ENCODE data around the gene MCM7. TPM values are rescaled to one million over a fixed set of nuclear protein-coding genes. Genes with fewer than 3 reads are reported as not detected.

The MCM7 gene
- total and polyA plus RNA-seq, 2 of the 13 experiments (the other 11 are each of a cell fraction or from before 2014, with no cell fraction given), result 84.5 to 214 TPM

- TF ChIP-seq ZNF292 (CRISPR knock-in tag; IDR thresholded peaks at IDR 0.05; ENCODE audit: borderline replicate concordance, low read depth) (0 out of 2 replicates have a peak, but pooled peaks have one; percentile 26), ZNF224 (CRISPR knock-in tag; IDR thresholded peaks at IDR 0.05) (0 out of 2 replicates have a peak, but pooled peaks have one; percentile 37), ZNF557 (CRISPR knock-in tag; IDR thresholded peaks at IDR 0.05) (0 out of 2 replicates have a peak, but pooled peaks have one; percentile 48), SNAPC4 (CRISPR knock-in tag; IDR thresholded peaks at IDR 0.05) (no peak), NKX3-1 (CRISPR knock-in tag; IDR thresholded peaks at IDR 0.05) (0 out of 2 replicates have a peak, but pooled peaks have one; percentile 14), ZNF75D (CRISPR knock-in tag; IDR thresholded peaks at IDR 0.05; ENCODE audit: borderline replicate concordance) (no peak), ETV6 (CRISPR knock-in tag; conservative IDR thresholded peaks at IDR 0.05) (no peak), ZNF577 (CRISPR knock-in tag; IDR thresholded peaks at IDR 0.05; ENCODE audit: borderline replicate concordance, low read depth) (no peak), KDM5B (CRISPR knock-in tag; IDR thresholded peaks at IDR 0.05; ENCODE audit: borderline replicate concordance) (peak; percentile 44; the same call in 1 of the 2 replicates), HNRNPL (IDR thresholded peaks at IDR 0.05; ENCODE audit: low read depth, low read length) (peak; percentile 66; the same call in 1 of the 2 replicates), KDM1A (CRISPR knock-in tag; IDR thresholded peaks at IDR 0.05) (no peak), GABPA (IDR thresholded peaks at IDR 0.05; ENCODE audit: low read depth, low read length) (peak; percentile 73), GABPA (CRISPR knock-in tag; IDR thresholded peaks at IDR 0.05; ENCODE audit: low read depth) (peak; percentile 94), GFI1 (CRISPR knock-in tag; IDR thresholded peaks at IDR 0.05; ENCODE audit: borderline replicate concordance) (no peak), GABPB1 (CRISPR knock-in tag; IDR thresholded peaks at IDR 0.05) (peak; percentile 99)
- TF ChIP-seq, protein P1, sequence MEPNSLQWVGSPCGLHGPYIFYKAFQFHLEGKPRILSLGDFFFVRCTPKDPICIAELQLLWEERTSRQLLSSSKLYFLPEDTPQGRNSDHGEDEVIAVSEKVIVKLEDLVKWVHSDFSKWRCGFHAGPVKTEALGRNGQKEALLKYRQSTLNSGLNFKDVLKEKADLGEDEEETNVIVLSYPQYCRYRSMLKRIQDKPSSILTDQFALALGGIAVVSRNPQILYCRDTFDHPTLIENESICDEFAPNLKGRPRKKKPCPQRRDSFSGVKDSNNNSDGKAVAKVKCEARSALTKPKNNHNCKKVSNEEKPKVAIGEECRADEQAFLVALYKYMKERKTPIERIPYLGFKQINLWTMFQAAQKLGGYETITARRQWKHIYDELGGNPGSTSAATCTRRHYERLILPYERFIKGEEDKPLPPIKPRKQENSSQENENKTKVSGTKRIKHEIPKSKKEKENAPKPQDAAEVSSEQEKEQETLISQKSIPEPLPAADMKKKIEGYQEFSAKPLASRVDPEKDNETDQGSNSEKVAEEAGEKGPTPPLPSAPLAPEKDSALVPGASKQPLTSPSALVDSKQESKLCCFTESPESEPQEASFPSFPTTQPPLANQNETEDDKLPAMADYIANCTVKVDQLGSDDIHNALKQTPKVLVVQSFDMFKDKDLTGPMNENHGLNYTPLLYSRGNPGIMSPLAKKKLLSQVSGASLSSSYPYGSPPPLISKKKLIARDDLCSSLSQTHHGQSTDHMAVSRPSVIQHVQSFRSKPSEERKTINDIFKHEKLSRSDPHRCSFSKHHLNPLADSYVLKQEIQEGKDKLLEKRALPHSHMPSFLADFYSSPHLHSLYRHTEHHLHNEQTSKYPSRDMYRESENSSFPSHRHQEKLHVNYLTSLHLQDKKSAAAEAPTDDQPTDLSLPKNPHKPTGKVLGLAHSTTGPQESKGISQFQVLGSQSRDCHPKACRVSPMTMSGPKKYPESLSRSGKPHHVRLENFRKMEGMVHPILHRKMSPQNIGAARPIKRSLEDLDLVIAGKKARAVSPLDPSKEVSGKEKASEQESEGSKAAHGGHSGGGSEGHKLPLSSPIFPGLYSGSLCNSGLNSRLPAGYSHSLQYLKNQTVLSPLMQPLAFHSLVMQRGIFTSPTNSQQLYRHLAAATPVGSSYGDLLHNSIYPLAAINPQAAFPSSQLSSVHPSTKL (CRISPR knock-in tag; IDR thresholded peaks at IDR 0.05), result peak; percentile 36
Observed at GRCh38 chr7:100049441-100050291, 51.5 kb downstream of the MCM7 start, which contains the start of gene ZSCAN21 (continued).

Measured in HepG2 (cell line).